CD4-positive, alpha-beta T cell treated with Interleukin-17A for 1 hour (primary cell): ENCODE data around the gene LPP.

Experiments used
- DNase-seq: peaks from one replicate; pipeline ENCODE4 v3.0.0-alpha.2; 2020

The LPP gene

DNA sequence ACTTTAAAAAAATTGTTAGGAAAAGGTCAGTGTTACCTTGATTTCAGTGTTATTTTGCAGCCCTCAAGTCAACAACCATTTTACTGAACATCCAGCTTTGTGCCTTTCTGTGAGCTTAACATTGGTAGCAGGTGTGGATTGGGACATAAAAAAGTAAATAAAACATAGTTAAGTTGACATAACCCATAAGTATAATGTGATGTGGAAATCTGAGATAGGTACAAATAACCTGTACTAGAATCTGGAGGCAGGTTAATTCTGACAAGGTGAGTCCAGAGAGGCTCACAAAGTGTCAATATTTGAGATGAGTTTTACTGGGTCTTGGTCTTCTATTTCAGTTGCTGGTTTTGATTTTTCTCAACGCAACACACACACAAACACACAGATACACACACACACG, 151.3 kb downstream of the LPP start:
- no peak for DNase-seq

DNA sequence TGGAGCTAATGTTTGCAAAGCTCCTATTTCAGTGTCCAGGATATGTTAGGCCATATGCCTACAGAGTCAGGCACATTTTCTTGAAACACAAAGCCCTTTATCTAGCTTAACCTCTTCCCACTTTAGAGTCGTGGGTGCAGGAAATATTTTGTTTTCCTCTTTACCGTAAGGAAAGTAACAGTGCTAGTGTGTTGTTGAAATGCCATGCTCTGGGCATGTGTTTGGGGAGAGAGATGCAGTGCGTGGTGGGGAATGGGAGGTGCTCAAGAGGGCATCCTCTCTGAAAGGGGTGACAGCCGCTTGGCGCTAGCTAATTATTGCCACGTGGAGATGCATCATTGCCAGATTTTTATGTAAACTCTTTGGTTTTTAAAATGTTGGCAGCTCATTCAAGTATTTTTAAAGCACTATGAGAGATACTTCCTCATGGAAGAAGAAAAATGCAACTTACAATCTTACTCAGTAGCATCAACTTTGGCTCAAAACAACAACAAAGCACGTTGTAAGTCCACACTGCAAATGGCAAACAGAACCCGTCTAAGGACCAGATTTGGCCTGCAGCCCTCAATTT, 152.6 kb downstream of the LPP start:
- no peak for DNase-seq

DNA sequence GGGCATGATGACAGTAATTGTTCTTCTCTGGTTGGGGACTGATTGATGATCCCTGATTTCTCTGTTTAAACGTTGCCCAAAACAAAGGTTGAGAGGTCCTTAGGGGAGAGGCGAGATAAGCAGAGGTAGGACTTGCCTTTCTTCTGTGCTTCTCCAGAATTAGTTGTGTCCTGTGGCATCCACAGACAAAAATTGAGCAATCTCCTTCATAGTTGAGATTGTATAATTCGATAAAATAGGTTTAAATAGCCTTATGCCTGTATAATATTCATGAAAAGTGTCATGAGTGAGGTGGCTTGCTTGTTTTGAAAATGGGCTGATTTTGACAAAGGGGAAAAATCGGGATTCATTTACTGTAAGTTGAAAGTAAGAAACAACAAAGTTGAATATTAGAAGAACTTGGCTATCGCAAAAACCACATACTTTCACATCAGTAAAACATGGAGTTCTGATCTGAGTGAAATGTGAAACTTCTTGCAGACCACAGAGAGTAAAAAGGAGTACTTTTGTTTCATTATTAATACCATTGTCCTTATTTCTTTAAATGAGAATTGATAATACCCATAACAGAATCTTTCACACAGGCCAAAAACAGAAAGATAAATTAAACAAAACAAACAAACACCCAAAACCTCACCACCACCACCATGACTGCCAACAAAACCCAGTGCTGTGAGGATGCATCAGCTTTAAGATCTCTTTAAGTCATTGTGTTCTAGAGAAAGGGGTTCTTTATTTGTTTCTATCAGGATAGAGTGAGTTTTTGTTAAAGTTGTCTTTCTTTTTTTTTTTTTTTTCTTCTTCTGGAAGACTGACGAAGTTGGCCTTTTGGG, 155.7 kb downstream of the LPP start:
- no peak for DNase-seq

DNA sequence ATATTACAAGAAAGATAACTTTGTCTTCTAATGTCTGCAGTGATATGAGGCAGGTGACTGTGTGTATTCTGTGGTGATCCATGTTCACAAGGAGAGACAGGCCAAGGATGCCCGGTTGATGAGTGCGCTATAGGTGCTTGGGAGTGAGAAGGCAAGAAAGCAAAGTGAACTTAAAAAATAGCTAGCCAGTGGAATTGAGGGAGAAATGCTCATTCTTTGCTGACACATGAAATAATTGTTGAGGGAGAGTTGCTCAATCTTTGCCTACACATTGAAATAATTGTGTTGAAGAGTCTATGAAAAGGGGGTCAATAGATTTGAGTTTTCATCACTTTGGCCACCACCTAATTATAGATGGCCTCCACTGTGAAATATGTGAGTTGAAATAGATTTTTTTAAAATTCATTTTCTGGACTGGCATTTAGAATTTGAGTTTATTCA, 156.3 kb downstream of the LPP start:
- no peak for DNase-seq

GRCh38 chr3:188315553-188315952, 161.6 kb downstream of the LPP start:
- no peak for DNase-seq

- DNase-seq, result no peak
These were observed 162.2 kb downstream of the LPP start for GRCh38 chr3:188316021-188316722.

- DNase-seq, result no peak
These were observed 162.7 kb downstream of the LPP start for GRCh38 chr3:188316723-188317070.

DNA sequence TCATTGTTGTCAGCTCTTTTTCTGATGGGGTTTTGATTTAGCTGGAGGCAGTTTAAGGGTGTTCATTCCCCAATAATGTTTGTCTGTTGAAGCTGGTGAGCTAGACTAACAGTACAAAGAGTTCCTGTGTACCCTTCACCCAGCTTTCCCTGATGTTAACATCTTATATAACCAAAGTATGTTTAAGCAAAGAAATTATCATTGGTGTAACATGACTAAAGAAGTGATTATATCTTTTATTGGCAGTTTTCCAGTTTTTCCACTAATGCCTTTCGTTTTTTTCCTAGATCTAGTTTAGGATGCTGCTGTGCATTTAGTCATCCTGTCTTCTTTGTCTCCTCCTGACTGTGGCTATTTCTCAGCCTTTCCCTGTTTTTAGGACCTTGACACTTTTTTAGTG, 165.6 kb downstream of the LPP start:
- no peak for DNase-seq

DNA sequence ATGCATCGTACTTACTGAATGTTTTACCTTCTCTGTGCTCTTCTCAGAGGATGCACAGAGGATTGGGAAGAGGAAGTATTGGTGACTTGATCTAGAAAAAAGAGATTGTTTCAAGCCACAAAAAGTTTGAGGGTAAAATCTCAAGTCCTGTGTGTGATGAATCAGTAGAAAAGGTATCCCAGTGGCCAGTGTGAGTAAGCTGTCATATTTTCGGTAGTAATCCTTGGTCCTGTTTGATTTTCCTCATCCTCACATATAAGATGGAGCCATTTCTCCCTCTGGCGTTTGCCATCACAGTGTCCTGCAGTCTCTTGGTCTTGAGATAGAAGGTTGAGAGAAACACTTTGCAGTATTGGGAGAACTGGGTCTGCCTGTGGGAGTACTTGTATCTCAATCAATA, 166.8 kb downstream of the LPP start:
- DNase-seq, result no peak

DNA sequence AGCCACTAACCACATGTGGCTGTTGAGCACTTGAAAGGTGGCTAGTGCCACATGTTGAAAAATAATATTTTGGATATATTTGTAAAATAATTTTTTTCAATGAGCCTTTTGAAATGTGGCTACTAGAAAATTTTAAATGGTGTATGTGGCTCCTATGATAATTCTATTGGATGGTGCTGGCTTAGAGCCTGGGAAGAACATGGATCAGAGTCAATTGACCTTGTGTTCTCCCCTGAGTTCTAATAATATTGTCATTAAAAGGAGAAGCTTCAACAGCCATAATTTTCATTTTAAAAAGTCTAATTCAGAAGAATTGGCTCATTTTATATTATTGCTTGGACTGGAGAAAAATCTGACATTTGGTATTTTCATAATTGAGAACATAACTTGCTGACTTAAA, 167.3 kb downstream of the LPP start:
- no peak for DNase-seq

- no peak for DNase-seq
These were observed 168.4 kb downstream of the LPP start for GRCh38 chr3:188322135-188322887.

- DNase-seq, result peak; percentile 74
These were observed 169.3 kb downstream of the LPP start for GRCh38 chr3:188323067-188323842.

DNA sequence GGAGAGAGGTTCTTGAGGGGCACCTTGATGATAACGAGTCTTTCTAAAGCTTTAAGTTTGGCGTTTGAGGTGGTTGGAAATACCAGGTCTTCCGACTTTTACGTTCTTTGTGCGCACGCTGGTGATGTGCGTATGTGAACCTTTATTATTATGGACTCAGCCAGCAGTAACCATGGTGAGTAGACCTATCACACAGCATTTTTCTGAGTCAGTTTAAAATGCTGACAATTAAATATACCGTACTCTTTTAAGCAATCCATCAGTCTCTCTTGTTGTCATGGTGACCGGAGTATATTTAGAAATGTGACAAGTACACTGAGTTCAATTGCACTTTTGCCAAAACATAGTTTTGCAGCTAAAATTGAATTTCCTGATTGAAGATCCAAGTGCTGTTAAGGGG, 172.2 kb downstream of the LPP start:
- no peak for DNase-seq

DNA sequence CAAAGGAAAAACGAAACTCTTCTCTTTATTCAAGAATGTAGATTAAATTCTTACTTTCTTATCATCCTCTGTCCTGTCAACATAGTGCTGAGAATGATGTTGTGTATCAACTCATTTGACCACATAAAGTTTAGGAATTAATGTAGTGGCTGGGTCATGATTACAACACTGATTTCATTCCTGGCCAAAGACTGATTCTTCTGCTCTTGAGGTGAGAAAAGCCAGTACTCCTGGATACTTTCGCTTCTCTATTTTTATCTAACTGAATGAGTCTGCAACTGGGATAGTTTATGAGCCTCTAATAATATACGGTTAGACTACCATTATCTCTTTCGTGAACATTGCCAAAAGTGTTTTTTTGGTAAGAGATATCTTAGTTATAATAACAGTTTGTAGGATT, 173.0 kb downstream of the LPP start:
- DNase-seq, result no peak

DNA sequence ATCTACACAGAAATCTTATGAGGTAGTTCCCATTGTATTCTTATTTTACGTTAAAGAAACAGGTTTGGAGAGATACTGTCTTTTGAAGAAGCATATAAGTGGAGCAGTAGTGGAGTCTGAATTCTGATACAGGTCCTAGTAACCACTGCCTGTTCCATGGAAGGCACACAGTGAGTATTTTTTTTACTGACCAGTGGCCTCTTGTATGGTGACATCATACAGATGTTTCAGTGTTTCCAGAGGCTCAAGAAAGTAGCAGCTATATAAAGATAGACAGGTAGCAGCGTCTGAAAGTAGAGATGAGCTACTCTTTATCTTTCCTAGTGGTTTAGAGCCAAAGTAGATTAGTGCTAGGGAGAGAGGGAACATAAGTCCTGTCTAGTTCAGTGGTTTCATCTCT, 173.5 kb downstream of the LPP start:
- DNase-seq, result no peak

DNA sequence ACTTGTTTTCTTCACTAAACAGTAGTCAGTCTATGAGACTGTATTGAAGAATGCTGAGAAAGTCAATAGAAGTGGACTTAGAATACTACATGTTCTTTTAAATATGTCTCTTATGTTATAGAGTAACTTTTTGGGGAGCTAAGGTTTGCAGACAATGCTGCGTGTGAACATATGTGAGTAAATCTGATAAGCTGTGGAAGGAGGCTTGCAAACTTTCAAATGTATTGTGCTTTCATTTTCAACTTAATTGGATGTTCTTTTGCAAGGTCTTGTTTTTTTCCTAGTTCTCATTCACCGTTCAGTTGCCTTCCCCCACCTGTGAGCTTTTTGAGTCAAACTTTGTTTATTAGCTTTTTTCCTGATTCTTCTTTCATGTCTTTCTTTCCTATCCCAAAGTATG, 176.2 kb downstream of the LPP start:
- DNase-seq, result no peak

GRCh38 chr3:188331166-188331565, 177.2 kb downstream of the LPP start:
- DNase-seq, result no peak

DNA sequence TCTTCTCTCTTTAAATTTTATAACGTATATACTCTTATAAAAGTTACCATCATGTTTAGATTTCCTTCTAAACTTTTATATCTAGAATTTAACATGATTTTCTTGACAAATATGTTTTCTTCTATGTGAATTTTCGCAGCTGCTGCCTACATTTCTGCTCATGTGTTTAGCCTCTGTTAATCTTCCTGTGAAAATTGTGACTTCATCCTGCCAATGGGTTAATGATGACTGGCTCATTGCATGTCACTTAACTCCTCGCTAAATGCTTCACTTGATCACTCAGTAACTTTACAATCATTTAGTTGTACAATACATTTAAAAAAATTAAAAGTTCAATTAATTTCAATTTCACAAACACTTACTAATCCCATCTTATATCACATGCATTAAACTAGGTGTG, 178.1 kb downstream of the LPP start:
- no peak for DNase-seq

GRCh38 chr3:188335656-188336055, 181.7 kb downstream of the LPP start:
- DNase-seq, result no peak

GRCh38 chr3:188336178-188336577, 182.2 kb downstream of the LPP start:
- no peak for DNase-seq

DNA sequence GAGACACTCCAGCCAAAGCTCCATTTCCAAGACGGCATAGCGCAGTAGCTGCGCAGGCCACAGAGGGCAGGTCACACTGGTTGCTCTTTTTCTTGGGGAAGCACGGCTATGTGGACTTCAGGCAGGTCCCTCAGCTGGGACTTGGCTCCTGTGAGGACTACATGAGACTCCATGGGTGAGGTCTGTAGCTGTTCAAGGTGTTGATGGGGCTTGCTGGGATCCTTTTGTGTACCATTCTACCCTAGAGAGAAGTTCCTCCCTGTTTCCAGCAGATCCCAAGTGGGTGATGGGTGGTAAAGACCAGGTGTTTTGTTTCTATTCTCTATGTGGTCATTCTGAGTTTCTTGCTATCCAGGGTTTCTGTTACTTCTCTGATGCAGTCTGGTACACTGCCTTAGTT, 183.3 kb downstream of the LPP start:
- no peak for DNase-seq

DNA sequence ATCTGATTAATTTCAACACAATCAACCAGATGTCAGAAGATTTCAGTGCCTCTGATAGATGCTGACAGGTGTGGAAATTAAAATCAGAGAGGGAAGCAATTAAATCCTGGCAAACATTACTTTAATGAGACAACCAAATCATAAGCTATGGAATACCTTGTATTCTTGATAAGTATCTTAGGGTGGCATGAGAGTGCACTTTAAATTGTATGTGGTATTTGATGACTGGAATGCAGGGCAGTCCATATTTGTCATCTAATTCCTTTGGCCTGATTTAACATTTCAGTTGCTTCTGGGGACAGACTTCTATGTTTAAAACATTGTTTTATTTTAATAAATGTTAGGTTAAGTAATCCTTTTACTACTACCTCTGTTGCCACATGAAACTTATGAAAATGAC, 184.1 kb downstream of the LPP start:
- DNase-seq, result no peak
